GM21619 (cell line): Measurements from ENCODE around the gene LRRC10B.

Experiments
- ATAC-seq: cut with Tn5 transposase; IDR thresholded peaks from one replicate; pipeline ENCODE4 v1.9.1; 2021; ENCODE audit not compliant: unreplicated experiment

Gene LRRC10B

DNA sequence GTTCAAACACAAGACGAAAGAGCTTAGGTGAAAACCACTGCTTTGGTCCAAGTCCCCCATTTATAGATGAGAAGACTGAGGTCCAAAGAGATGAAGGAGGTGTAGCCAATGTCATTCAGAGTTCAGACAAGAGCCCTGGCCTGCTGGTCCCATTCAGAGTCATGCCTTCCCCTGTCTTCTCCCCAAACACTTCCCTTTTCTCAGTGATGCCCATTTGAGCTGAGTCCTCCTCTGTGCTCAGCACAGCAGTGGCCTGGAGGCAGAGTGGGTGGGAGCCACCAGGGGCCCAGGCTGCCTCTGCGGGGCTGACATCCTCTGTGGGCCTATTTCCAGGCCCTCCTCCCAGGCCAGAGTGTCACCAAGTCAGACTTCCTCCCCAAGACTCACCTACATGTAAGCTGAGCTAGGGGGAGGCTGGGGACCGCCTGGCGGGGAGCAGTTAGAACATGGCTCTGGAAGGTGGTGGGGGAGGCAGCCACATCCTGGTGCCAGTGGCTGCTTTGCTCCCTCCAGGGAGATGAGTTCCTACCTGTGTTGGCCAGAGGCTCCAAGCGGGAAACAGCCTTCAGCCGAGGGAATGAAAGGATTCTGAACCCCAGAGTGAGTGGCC is 22.4 kb upstream of the LRRC10B start:
- no peak for ATAC-seq

DNA sequence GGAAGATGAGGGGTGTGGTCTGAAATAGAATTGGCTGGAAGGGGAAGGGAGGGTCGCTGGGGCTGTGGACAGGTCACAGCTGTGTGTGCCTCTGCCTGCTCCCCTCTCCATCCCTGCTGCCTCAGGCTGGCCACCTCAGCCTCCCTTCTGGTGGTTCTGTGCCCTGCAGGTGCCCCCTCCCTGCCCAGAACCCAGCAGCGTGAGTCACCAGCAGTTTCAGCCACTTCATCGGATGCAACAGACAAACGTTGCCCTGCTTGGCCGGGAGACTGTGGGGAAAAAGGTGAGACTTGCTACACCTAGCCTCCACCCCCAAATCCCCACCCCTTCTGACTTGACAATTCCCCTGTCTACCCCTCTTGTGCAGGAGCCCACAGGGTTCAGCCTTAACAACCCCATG is 21.8 kb upstream of the LRRC10B start:
- no peak for ATAC-seq

DNA sequence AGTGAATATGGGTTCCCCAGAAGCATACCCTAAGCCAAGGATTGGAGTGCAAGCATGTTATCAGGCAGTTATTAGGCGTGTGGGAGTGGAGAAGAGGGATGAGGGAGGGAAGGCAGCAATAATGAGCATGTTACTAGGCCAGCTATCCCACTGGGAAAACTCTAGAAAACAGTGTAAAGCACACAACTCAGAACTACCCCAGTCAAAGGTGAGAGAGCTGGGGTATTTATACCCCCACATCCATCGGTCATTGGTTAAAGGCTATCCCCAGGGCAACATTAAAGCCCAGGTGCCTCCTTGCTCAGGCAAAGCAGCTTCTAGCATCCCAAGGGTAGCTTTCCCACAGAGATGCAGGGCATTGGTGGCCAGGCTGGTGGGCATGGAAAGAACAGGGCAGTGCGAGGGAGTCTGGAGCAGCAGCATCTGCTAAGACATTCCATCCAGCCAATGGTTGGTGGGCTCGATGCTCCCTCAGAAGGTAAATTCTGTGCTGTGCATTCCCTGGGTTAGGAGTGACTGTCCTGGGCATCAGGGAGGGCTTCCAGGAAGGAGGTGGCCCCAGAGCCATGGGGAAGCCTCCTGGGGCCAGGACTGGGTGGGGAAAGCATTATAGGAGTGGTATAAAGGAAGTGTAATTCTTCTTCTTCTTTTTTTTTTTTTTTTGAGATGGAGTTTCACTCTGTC is 21.1 kb upstream of the LRRC10B start:
- no peak for ATAC-seq

DNA sequence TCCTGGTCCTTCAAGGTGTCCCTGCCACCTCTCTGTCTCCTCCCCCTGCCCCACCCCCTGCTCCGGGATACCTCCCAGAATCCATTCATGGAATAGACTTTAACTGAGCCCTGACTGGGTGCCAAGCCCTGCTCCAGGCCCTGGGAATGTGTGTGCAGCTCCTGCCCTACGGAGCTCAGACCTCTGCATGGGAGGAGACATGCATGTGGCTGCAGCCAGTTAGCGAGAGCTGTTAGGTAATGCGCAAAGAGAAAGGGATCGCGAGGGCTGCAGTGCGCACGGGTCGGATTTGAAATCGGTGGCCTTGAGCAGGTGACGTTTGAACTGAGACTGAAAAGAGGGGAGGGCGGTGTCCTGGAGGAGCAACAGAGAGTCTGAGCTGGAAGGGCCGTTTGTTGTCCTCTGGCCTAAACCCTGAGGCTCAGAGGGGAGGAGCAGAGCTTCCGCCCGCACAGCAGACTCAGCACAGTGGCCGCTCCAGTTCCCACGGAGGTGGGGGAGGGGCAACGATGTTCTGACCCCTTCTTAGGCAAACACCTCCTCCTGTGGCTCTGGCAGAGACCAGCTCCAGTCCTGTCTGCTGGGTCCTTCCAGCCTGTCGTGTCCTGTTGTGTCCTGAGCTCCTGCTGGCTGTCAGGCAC is 19.8 kb upstream of the LRRC10B start:
- ATAC-seq: no peak

DNA sequence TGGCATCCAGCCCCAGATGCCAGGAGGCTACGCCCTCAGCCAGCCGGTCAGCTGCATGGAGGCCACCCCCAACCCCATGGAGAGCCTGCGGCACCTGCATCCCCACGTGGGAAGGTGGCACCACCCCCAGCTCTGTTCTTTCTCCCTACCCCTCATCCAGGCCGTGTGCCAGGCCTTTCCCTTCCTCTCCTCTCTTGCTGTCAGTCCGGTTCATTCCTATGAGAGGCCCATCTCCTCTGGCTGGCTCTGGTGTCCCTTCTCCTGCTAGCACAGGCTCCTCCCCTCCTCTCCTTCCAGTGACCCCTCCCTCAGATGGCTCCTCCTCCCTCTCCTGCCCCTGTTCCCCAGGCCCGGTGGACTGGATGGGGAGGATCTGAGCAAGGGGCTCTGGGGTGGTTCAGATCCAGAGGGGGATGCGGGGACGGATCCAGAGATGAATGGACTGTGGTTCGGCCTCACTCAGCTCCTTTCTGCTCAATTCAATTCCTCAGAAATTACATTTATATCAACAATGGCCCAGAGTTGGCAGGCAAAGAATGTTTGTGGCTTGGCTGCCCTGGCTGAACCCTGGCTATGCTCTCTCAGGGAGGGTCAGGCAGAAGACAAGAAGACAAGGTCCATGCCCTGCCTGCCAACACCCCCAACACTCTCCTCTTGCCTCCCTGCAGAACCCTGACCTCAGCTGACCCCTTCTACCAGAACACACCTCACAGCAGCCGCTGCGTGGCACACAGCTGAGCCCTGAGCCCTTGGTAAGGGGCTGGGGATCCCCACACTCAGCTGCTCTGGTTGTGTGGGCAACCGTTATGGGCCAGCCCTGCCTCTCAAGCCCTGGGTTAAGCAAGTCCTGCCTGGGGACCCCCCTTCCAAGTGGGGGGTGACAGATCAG is 18.5 kb upstream of the LRRC10B start:
- no peak for ATAC-seq

DNA sequence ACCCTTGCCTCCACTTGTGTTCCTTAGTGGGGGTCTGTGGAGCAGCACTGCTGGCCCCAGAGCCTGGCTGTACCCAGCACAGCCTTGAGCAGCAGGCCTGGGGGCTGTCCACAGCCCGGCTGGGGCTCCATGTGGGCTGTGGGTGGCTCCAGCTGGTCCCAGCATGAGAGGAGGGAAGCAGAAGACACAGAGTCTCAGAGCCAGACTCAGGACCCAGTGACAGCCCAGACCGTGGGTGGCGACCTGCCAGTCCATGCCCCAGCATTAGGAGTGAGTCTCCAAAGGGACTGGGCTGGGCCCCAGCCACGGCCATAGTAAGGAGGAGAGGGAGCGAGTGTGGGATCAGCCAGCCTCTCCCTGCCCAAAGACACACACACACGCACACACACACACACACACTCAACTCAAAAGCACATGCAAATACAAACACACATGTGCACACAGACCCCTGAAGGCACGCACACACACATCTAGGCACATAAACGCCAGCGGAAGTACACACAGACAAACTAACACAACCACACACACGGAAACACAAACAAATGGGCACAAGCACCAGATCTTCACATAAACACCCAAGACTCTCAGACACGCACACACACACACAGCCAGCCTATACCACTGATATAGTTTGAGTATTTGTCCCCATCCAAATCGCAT is 16.7 kb upstream of the LRRC10B start:
- no peak for ATAC-seq

DNA sequence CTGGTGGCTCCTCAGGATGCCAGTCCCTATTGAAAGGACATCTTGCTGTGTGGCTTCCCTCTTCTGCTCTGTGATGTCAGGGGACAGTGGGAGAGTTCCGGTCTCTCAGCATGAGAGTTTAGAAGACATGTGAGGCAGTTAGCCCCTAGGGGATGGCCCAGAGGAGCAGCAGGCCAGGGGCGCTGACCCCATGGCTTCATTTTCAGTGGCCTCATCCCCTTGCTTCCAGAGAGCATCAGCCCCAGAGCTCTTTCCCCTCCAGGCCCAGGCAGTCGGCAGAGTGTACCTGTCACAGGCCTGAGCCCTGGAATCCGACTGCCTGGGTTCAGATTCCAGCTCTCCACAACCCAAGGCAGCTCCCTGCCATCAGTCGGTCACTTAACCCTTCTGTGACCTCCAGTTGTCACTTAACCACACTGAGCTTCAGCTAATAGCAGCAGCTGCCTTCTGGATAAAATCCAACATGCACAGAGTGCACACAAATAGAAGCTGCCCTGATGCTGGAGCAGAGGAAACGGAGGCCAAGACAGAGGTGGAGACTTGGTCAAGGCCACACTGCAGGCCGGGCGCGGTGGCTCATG is 14.1 kb upstream of the LRRC10B start:
- no peak for ATAC-seq

DNA sequence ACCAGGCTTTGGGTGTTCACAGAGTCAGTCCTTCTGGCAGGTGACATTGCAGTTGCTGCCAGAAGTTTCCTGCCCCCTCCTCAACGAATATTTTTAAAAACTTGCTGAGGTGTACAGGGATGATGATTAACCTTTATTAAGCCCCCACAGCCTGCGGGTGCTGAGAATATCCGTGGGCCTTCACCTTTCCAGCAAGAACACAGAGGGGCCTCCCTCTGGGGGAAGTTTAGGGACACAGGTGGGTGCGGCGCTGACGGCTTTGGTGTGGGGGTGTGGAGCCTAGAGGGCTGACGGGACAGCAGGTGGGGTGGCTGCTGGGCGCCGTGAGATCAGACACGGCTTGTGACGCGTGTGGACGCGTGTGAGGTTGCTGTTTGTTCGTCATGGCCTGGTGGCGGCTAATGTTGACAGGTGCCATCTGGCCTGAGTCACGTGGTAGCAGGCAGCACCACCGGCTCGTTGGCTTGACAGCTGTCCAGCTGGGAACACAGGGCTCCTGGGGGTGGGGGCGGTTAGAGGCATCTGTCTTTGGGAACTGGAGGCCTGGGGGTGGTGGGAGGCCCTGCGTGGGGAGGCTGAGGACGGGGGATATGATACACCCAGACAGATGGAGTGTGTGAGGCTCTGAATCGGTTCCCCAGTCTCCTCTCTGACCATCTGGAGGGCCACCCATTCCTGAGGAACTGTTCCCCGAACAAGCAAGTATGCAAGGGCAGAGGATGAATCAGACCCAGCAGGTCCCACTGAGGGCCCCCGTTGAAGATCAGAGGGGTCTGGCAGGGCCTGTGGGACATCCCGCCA is 12.5 kb upstream of the LRRC10B start:
- ATAC-seq: no peak

DNA sequence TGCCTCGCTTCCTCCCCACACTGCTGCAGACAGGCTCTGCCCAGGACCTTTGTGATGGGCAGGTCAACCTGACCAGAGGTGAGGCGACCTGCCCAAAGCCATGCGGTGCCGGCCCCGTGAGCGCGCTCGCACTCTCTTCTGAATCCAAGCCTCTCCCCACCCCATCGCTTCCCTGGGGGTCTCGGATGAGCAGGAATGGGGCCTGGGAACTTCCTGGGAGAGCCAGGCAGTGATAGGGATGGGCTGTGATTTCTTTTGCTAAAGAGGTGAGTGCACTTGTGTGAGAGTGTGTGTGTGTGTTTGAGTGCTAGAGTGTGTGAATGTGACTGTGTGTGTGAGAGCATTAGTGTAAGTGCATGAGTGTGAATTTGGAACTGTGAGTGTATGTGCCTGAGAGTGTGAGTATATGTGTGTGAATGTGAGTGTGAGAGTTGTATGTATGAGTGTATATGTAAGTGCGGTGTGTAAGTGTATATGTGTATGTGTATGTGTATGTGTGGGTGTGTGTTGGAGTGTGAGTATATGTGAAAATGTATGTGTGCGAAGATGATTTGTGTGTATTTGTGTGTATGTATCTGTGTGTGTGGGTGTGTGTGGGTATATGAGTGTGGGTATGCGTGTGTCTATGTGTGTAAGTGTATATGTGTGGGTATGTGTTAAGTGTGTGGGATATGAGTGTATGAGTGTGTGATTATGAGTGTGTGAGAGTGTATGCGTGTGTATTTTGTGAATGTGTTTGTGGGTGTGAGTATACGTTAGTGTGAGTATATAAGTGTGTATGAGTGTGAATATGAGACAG is 11.7 kb upstream of the LRRC10B start:
- ATAC-seq: no peak

DNA sequence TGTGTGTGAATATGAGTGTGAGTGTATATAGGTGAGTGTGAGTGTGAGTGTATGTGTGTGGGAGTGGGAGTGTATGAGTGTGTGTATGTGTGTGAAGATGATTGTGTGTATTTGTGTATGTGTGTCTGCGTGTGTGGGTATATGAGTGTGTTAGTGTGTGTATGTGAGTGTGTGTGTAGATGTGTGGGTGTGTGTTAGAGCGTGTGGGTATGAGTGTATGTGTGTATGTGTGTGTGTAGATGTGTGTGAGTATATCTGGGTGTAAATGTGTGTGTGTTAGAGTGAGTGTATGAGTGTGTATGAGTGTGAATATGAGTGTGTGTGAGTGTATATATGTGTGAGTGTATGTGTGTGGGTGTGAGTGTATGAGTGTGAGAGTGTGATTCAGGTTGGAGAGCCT is 11.1 kb upstream of the LRRC10B start:
- no peak for ATAC-seq

DNA sequence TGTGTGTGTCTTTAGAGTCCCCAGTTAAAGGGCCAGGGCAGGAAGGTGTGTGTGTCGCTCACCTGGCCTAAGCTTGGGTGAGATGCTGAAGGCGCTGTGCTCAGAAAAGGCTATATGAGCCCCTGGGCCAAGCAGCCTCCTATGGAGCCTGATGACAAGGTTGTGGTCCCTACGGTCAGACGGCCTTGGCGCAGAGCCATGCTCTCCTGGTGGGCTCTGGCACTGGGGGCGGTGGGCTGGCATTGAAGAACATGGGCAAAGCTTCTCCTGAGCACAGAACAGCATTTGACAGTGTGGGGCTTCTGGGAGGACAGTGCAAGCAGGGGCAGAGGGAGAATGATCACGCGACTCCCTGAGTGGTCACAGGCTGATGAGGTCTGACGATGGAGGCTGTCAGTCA is 10.7 kb upstream of the LRRC10B start:
- no peak for ATAC-seq

DNA sequence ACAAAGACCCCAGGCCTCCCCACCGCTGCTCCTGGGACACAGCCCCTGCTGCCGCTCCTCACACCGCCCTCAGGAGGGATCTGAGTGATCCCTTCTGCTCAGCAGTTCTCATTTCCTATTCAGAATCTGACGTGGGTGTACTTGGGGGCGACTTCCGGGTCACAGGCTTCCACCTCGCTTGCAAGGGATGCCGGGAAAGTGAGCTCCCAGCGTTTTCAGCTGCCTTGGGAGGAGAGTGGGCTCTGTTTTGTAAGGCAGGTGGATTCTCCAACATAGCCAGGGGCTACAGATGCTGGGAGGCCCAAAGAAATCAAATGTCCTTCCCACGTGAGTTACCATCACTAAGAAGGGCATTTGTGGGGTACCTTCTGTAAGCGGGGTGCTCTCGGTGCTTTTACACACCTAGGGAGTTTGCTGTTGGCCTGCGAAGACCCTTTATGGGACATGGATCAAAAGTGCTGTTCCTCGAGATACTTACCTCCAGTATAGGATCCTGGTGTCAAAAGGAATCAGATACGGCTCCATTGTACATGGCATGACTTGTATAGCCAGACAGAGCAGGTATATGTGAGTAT is 9.7 kb upstream of the LRRC10B start:
- no peak for ATAC-seq

DNA sequence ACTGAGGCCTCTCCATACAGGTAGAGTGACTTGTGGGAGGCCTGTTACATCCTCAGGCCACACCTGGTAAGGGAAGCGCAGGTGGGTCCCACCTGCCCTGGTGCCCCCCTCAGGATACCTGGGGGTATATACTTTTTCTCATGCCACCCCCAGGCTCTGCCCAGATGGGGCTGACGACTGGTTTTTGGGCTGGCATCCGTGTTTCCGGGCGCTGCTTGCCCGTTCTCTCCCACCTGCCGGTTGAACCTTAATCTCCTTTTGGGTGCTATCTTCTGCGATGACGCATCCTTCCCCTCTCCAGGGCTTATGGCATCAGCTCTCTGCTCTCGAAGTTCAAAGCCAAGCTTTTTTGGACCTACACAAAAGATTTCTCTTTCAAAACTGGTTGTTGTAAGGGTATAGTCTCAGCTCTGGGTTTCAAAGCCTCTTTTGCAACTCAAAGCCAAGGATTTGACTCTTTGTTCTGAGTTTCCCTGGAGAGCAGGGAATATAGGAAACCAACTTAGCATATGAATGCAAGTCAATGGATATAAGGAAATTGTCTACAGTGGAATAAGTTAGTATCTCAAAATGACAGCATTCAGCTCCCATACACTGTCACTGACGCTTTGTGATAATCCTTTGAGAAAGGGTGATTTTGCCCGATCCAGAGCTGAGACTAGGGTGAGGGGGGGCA is 8.6 kb upstream of the LRRC10B start:
- ATAC-seq: no peak

DNA sequence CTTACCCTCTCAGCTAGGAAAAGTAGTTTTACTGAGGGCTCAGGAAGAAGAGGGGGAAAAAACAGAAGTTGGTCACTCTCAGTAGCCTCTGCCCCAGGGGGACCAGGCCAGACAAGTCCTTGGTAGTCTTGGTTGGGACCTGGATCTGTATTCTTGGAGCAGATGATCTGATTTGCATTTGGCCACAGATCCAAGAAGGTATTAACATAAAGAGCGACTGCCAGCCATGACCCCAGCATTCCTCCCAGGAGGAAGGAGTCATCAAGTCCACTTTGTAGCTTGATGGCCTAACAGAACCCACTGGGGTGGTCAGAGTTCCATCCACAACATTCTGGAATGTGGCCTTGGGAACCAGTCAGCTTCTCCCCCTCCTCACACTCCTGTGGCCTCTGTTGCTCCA is 6.0 kb upstream of the LRRC10B start:
- no peak for ATAC-seq

DNA sequence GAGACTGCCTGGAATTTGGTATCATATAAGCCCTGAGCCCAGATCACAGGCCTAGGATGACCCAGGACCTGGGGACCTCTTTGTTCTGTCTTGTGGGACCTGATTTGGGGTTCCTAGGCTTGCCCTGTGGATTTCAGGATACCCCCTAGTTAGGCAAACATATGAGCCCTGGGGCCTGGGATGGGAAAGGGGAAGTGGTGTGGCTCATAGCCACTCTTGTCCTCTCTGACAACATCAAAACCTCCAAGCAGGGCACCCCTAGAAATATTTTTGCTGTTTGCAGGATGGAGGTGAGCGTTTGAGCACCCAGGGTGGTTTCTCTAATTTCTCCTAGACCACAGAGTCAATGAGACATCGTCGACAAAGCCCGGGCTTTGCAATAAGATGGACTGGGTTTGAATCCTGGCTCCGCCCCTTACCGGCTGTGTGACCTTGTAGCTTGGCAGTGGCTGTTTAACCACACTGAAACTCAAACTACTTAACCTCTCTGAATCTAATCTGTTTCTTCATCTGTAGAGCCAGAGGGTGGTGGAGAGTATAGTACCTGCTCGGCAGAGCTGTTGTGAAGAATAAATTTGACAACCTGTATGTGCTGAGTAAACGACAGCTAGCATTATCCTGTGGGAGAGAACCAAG is 5.3 kb upstream of the LRRC10B start:
- ATAC-seq: no peak

DNA sequence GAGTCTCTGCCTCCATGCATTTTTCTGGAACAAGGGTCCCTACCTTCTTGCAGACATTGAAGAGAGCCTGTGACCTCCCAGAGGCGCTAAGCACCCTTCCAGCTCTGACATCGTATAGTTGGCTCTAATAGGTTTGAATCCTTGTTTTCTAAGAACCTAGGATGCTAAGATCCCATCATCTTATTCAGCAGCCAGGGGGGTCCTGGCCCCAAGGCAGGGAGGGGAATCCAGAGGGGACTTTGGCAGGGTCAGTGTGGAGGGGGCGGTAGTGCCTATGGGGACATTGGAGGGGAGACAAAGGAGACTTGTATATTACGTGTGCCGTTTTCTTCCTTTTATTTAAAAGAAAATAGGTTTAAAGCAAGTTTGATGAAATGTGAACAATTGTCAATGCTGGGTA is 3.4 kb upstream of the LRRC10B start:
- ATAC-seq: no peak

DNA sequence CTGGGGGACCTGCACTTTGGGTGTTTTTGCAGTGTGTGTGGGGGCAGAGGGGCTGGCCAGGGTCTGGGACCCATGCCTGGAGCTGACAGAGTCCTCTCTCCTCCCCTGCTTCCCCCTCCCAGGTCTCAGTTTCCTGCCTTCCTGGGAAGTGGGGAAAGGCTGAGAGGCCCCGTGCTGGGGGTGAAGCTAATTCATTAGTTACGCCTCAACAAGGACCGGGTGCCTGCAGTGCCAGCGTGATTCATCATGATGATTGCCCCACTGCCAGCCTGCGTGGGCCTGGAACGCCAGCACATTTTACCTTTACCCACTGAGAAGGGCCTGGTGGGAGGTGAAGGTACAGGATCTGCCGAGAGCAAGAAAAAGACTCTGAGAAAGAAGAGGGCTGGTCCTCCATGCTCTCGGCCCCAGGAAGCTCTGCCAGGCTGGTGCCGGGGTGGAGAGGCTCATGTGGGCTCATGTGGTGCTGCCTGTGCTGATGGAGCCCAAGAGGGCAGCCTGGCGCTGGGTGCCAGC is 2.9 kb upstream of the LRRC10B start:
- ATAC-seq: no peak
